Measurements from ENCODE around the gene MCU.

Gene MCU

DNA sequence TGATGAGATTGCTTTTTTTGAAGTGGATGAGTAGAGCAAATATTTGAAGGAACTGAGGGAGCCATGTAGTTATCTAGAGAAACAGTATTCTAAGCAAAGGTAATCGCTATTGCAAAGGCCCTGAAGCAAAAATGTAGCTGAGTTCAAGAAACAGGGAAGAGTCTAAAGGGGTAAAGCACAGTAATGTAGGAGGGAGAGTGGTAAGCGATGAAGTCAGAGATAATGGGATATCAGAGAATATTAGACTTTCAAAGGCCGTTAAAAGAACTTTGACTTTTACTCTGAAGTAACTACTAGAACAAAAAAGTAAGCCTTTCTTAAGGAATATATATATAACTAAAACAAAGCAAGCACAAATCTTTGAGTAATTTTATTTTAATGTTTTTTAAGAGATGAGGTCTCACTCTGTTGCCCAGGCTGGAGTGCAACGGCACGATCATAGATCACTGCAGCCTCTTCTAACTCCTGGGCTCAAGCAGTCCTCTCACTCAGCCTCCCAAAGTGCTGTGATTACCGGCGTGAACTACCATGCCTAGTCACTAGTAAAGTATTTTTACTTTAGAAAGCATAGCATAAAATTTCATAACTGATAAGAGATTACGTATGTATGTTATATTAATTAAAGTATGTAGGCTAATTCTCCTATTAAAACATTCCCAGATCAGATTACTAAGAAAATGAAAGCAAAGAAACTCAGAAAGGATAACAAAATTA is 139.9 kb downstream of the MCU start:
- Histone ChIP-seq H3K79me1 (replicated peaks; ENCODE audit: low read length, poor library complexity, severe bottlenecking) (peaks cover 8% of the 10 kb centered on the region), H3K4me3 (ENCODE audit: insufficient read depth in 1 of 2, low read depth in 1 of 2, low read length in 2 of 2) (peak overlapping the region in 1 of 2 experiments; percentile 69), H4K91ac (ENCODE audit: low read length) (no peak overlapping the region), H3K14ac (ENCODE audit: low read length in 2 of 2) (no peak overlapping the region), H3K4me2 (ENCODE audit: low read length, poor library complexity, severe bottlenecking) (no peak overlapping the region), H2BK5ac (ENCODE audit: low read depth, low read length, poor library complexity, severe bottlenecking) (no peak overlapping the region), H2AFZ (ENCODE audit: low read depth, low read length) (no peak overlapping the region), H2BK15ac (ENCODE audit: low read depth, poor library complexity, severe bottlenecking) (no peak overlapping the region), H3K36me3 (ENCODE audit: control insufficient read depth in 1 of 2, insufficient read depth in 2 of 2, low read depth in 1 of 2, low read length in 2 of 2) (peaks cover 0 to 4% of the 10 kb centered on the region in 2 experiments), H2BK12ac (ENCODE audit: low read length in 2 of 2) (no peak overlapping the region), H3K23ac (ENCODE audit: low read length in 2 of 2) (no peak overlapping the region), H3K27ac (ENCODE audit: low read length, poor library complexity, severe bottlenecking) (no peak overlapping the region), H3K9me3 (ENCODE audit: control insufficient read depth, low read length) (no peaks in the 10 kb centered on the region), H3K9ac (ENCODE audit: low read length) (peak overlapping the region; percentile 86), H4K8ac (ENCODE audit: low read length) (no peak overlapping the region), H2AK5ac (ENCODE audit: low read length, severe bottlenecking) (no peak overlapping the region), H3K27me3 (ENCODE audit: control insufficient read depth in 1 of 2, insufficient read depth in 1 of 2, low read length in 2 of 2) (no peaks in the 10 kb centered on the region), H3K4me1 (ENCODE audit: control insufficient read depth, insufficient read depth, low read depth, low read length) (peaks cover 3% of the 10 kb centered on the region), H2BK120ac (ENCODE audit: low read depth, low read length) (no peak overlapping the region), H3K18ac (ENCODE audit: low read depth in 1 of 2, low read length in 2 of 2) (no peak overlapping the region), H3K4ac (ENCODE audit: low read depth in 1 of 2, low read length in 2 of 2) (no peak overlapping the region)
- WGBS, result 99% methylated on average over 3 of the region's 8 CpGs
- DNase-seq, result no peak

- no peak overlapping the region for H3K4me2 ChIP-seq (ENCODE audit: low read length, poor library complexity, severe bottlenecking)
- H3K4me3 ChIP-seq (ENCODE audit: insufficient read depth in 1 of 2, low read depth in 1 of 2, low read length in 2 of 2), result peak overlapping the region in 1 of 2 experiments; percentile 69
- H3K14ac ChIP-seq (ENCODE audit: low read length in 2 of 2), result no peak overlapping the region
- peaks cover 0 to 4% of the 10 kb centered on the region in 2 experiments for H3K36me3 ChIP-seq (ENCODE audit: control insufficient read depth in 1 of 2, insufficient read depth in 2 of 2, low read depth in 1 of 2, low read length in 2 of 2)
- H2BK120ac ChIP-seq (ENCODE audit: low read depth, low read length), result no peak overlapping the region
- H3K9ac ChIP-seq (ENCODE audit: low read length), result peak overlapping the region; percentile 86
- H3K79me1 ChIP-seq (replicated peaks; ENCODE audit: low read length, poor library complexity, severe bottlenecking), result peaks cover 8% of the 10 kb centered on the region
- H4K8ac ChIP-seq (ENCODE audit: low read length), result no peak overlapping the region
- H2AFZ ChIP-seq (ENCODE audit: low read depth, low read length), result no peak overlapping the region
- no peaks in the 10 kb centered on the region for H3K27me3 ChIP-seq (ENCODE audit: control insufficient read depth in 1 of 2, insufficient read depth in 1 of 2, low read length in 2 of 2)
- H3K18ac ChIP-seq (ENCODE audit: low read depth in 1 of 2, low read length in 2 of 2), result no peak overlapping the region
- no peak overlapping the region for H2AK5ac ChIP-seq (ENCODE audit: low read length, severe bottlenecking)
- no peak overlapping the region for H3K4ac ChIP-seq (ENCODE audit: low read depth in 1 of 2, low read length in 2 of 2)
- peaks cover 3% of the 10 kb centered on the region for H3K4me1 ChIP-seq (ENCODE audit: control insufficient read depth, insufficient read depth, low read depth, low read length)
- no peaks in the 10 kb centered on the region for H3K9me3 ChIP-seq (ENCODE audit: control insufficient read depth, low read length)
- H2BK12ac ChIP-seq (ENCODE audit: low read length in 2 of 2), result no peak overlapping the region
- H3K23ac ChIP-seq (ENCODE audit: low read length in 2 of 2), result no peak overlapping the region
- DNase-seq, result peak; percentile 57
- H4K91ac ChIP-seq (ENCODE audit: low read length), result no peak overlapping the region
- no peak overlapping the region for H2BK5ac ChIP-seq (ENCODE audit: low read depth, low read length, poor library complexity, severe bottlenecking)
- no peak overlapping the region for H2BK15ac ChIP-seq (ENCODE audit: low read depth, poor library complexity, severe bottlenecking)
- no peak overlapping the region for H3K27ac ChIP-seq (ENCODE audit: low read length, poor library complexity, severe bottlenecking)
Observed at GRCh38 chr10:72832701-72833100, 140.8 kb downstream of the MCU start.

GRCh38 chr10:72834183-72834825 is 142.4 kb downstream of the MCU start:
- no peak overlapping the region for H3K4me2 ChIP-seq (ENCODE audit: low read length, poor library complexity, severe bottlenecking)
- peaks cover 0 to 4% of the 10 kb centered on the region in 2 experiments for H3K36me3 ChIP-seq (ENCODE audit: control insufficient read depth in 1 of 2, insufficient read depth in 2 of 2, low read depth in 1 of 2, low read length in 2 of 2)
- H3K27ac ChIP-seq (ENCODE audit: low read length, poor library complexity, severe bottlenecking), result no peak overlapping the region
- no peak overlapping the region for H2AFZ ChIP-seq (ENCODE audit: low read depth, low read length)
- H3K9ac ChIP-seq (ENCODE audit: low read length), result peak overlapping the region; percentile 86
- H3K14ac ChIP-seq (ENCODE audit: low read length in 2 of 2), result no peak overlapping the region
- H3K79me1 ChIP-seq (replicated peaks; ENCODE audit: low read length, poor library complexity, severe bottlenecking), result peaks cover 14% of the 10 kb centered on the region
- no peak overlapping the region for H3K23ac ChIP-seq (ENCODE audit: low read length in 2 of 2)
- no peak overlapping the region for H4K8ac ChIP-seq (ENCODE audit: low read length)
- no peak overlapping the region for H3K18ac ChIP-seq (ENCODE audit: low read depth in 1 of 2, low read length in 2 of 2)
- no peak overlapping the region for H2BK15ac ChIP-seq (ENCODE audit: low read depth, poor library complexity, severe bottlenecking)
- H3K27me3 ChIP-seq (ENCODE audit: control insufficient read depth in 1 of 2, insufficient read depth in 1 of 2, low read length in 2 of 2), result no peaks in the 10 kb centered on the region
- no peaks in the 10 kb centered on the region for H3K9me3 ChIP-seq (ENCODE audit: control insufficient read depth, low read length)
- no peak overlapping the region for H2BK120ac ChIP-seq (ENCODE audit: low read depth, low read length)
- H2BK5ac ChIP-seq (ENCODE audit: low read depth, low read length, poor library complexity, severe bottlenecking), result no peak overlapping the region
- no peak overlapping the region for H3K4me3 ChIP-seq (ENCODE audit: insufficient read depth in 1 of 2, low read depth in 1 of 2, low read length in 2 of 2)
- H3K4ac ChIP-seq (ENCODE audit: low read depth in 1 of 2, low read length in 2 of 2), result no peak overlapping the region
- H2AK5ac ChIP-seq (ENCODE audit: low read length, severe bottlenecking), result no peak overlapping the region
- DNase-seq, result peak; percentile 76
- no peak overlapping the region for H4K91ac ChIP-seq (ENCODE audit: low read length)
- WGBS, result 97% methylated on average over 4 of the region's 5 CpGs
- H2BK12ac ChIP-seq (ENCODE audit: low read length in 2 of 2), result no peak overlapping the region
- H3K4me1 ChIP-seq (ENCODE audit: control insufficient read depth, insufficient read depth, low read depth, low read length), result peaks cover 2% of the 10 kb centered on the region

GRCh38 chr10:72840319-72840718 is 148.4 kb downstream of the MCU start:
- Histone ChIP-seq H3K14ac (ENCODE audit: low read length in 2 of 2) (no peak overlapping the region), H3K4ac (ENCODE audit: low read depth in 1 of 2, low read length in 2 of 2) (no peak overlapping the region), H2AK5ac (ENCODE audit: low read length, severe bottlenecking) (no peak overlapping the region), H3K23ac (ENCODE audit: low read length in 2 of 2) (no peak overlapping the region), H2AFZ (ENCODE audit: low read depth, low read length) (no peak overlapping the region), H4K91ac (ENCODE audit: low read length) (no peak overlapping the region), H3K4me3 (ENCODE audit: insufficient read depth in 1 of 2, low read depth in 1 of 2, low read length in 2 of 2) (no peak overlapping the region), H3K79me1 (replicated peaks; ENCODE audit: low read length, poor library complexity, severe bottlenecking) (peaks cover 11% of the 10 kb centered on the region), H3K4me1 (ENCODE audit: control insufficient read depth, insufficient read depth, low read depth, low read length) (no peaks in the 10 kb centered on the region), H3K27ac (ENCODE audit: low read length, poor library complexity, severe bottlenecking) (no peak overlapping the region), H2BK15ac (ENCODE audit: low read depth, poor library complexity, severe bottlenecking) (no peak overlapping the region), H3K9ac (ENCODE audit: low read length) (no peak overlapping the region), H3K18ac (ENCODE audit: low read depth in 1 of 2, low read length in 2 of 2) (no peak overlapping the region), H2BK120ac (ENCODE audit: low read depth, low read length) (no peak overlapping the region), H2BK5ac (ENCODE audit: low read depth, low read length, poor library complexity, severe bottlenecking) (no peak overlapping the region), H4K8ac (ENCODE audit: low read length) (no peak overlapping the region), H3K9me3 (ENCODE audit: control insufficient read depth, low read length) (no peaks in the 10 kb centered on the region), H3K27me3 (ENCODE audit: control insufficient read depth in 1 of 2, insufficient read depth in 1 of 2, low read length in 2 of 2) (no peaks in the 10 kb centered on the region), H2BK12ac (ENCODE audit: low read length in 2 of 2) (no peak overlapping the region), H3K4me2 (ENCODE audit: low read length, poor library complexity, severe bottlenecking) (no peak overlapping the region), H3K36me3 (ENCODE audit: control insufficient read depth in 1 of 2, insufficient read depth in 2 of 2, low read depth in 1 of 2, low read length in 2 of 2) (no peaks in the 10 kb centered on the region)
- no peak for DNase-seq

Measured in mesenchymal stem cell (in vitro differentiated cells and primary cell).